MM.1S (cell line): Measurements from ENCODE around the gene CDX1.

Experiments
- CTCF ChIP-seq: fragments of 300-600 bp; sonication (generic); IDR thresholded peaks from 2 replicates; pipeline ENCODE4 v1.5.1; 2016; ENCODE audit warnings: antibody characterized with exemption, low read length, mixed read lengths
- EZH2 ChIP-seq: fragments of 300-600 bp; sonication (generic); optimal IDR thresholded peaks from 2 replicates; pipeline ENCODE3; 2017; ENCODE audit warnings: low read depth, mild to moderate bottlenecking, antibody characterized with exemption, low read length, mixed read lengths

DNA sequence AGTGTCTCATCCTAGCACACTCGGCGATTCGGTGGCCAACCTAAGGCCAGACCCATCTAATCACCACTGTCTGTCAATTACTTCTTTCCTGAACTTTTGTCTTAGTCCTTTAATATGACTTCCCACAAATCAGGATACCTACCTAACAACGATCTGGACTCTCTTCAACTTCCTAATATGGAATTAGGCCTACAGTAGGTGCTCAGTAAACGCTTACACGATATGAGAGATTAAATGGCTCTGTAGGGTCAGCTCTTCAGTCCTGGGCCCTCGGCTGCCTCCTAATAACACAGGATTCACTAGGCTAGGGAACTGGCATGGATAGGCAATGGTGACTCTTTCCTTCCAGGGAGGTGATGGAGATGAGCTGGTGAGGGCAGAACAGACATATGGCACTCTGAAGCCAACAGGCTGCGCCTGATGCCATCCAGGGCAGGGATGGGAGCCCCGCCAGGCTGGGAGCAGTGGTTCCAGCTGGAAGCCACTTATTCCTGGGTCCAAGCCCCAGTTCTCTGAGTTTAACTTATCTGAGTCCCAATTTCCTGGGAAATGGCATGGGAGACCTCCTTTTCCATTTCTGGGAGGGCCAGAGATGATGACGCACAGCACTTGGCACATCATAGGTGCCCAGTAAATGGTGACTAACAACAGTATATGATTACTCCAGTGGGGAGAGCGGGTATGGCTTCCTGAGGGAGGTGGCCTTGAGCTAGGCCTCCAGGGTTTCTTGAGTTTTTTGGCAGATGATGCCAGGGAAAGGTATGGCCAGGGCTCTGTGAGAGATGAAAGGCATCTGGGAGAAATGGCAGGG, 18.3 kb upstream of the CDX1 start:
- no peak for TF ChIP-seq CTCF
- TF ChIP-seq EZH2 = no peak
